Adrenal gland (tissue), 12 donors: ENCODE results near the gene PPP1R12C. TPM values are rescaled to one million over a fixed set of nuclear protein-coding genes. Genes with fewer than 3 reads are reported as not detected.

ENCODE experiments used
- DNase-seq, 7 donors: peaks; one replicate each; pipeline ENCODE4 v3.0.0-alpha.2; 2019 to 2020
- H3K27ac ChIP-seq, 5 donors: fragments of 200-600 bp; sonication (generic) in 4 of 5; 1 replicate in 3 of 5; 2 replicates in 2 of 5; pipeline versions ENCODE4 v1.5.1 to v1.8.0; 2016 to 2020; ENCODE audit warnings: mild to moderate bottlenecking in 1 of 5
- H3K27me3 ChIP-seq: fragments of 200-600 bp; 2 replicates; pipeline ENCODE4 v1.8.0; 2021
- H3K36me3 ChIP-seq, 2 donors: fragments of 200-600 bp; replicated peaks in 1 of 2; 1 replicate in 1 of 2; 2 replicates in 1 of 2; pipeline versions ENCODE4 v1.5.1 to v1.8.0; 2018 to 2022
- H3K4me1 ChIP-seq, 2 donors: fragments of 200-600 bp; replicated peaks in 1 of 2; 1 replicate in 1 of 2; 2 replicates in 1 of 2; pipeline versions ENCODE4 v1.5.1 to v1.8.0; 2018 to 2021
- H3K4me3 ChIP-seq, 4 donors: fragments of 200-600 bp; sonication (generic) in 3 of 4; one replicate each; pipeline ENCODE4 v1.5.1; 2016 to 2018
- H3K9me3 ChIP-seq, 3 donors: fragments of 200-600 bp; sonication (generic) in 1 of 3; replicated peaks in 1 of 3; 1 replicate in 2 of 3; 2 replicates in 1 of 3; pipeline versions ENCODE4 v1.5.1 to v1.8.0; 2016 to 2021
- CTCF ChIP-seq, 6 experiments: fragments of 450-650 bp in 4 of 6; fragments of 200-600 bp in 2 of 6; sonication (generic) in 1 of 6; IDR thresholded peaks; 1 replicate in 5 of 6; 2 replicates in 1 of 6; pipeline versions ENCODE4 v1.5.1 to v1.8.0; 2016 to 2021; ENCODE audit warnings: antibody characterized with exemption in 6 of 6, mild to moderate bottlenecking in 2 of 6, moderate library complexity in 1 of 6
- POLR2A ChIP-seq, 2 donors: fragments of 450-650 bp; IDR thresholded peaks; one replicate each; pipeline ENCODE4 v1.6.1; 2017; ENCODE audit warnings: antibody characterized with exemption in 2 of 2, mild to moderate bottlenecking in 2 of 2, moderate library complexity in 1 of 2
- WGBS, 4 donors: extraction: QIAGEN DNeasy Blood & Tissue Kit in 2 of 4; methylation state at CpG; one replicate each; pipeline versions ENCODE4 v1.1.5 to v1.1.7; 2013 to 2017; 5-methylcytosine and 5-hydroxymethylcytosine counted together
- intact Hi-C, 2 donors: fragments of 100-400 bp; cut with DNase I; formaldehyde crosslinking; loops; one replicate each; pipeline versions ENCODE4 v1.14.1 to v1.15.0; 2022 to 2023
- polyA plus RNA-seq, 3 donors: library from polyadenylated mRNA; stranded (reverse); fragments of 200-250 nt in 2 of 3; fragments of 350-450 nt in 1 of 3; fragmentation: Illumina TruSeq in 1 of 3; extraction: RNeasy Lipid Tissue Mini Kit (QIAGEN cat#74804) in 1 of 3; gene quantifications; one replicate each; pipeline ENCODE4 v1.2.3, GENCODE V29; 2013 to 2014
- total RNA-seq, 9 donors: library from RNA; depleted of rRNA in 4 of 9; stranded (reverse); fragments of >200 nt in 4 of 9; fragments of 120-200 nt in 1 of 9; fragmentation: NEBNext Ultra II Directional in 1 of 9; extraction: Animal tissue kit (Norgen Biotek cat#: 25700) in 1 of 9; gene quantifications; one replicate each; pipeline versions ENCODE4 v1.1.0 to v1.2.4, GENCODE V29; 2013 to 2023
- donor health status: healthy with polysubstance abuse.
- donor health status: Bipolar disorder and iron deficiency.
- donor health status: DM: yes; HTN: yes; CAD: no.
- donor health status: DM: no; HTN: no; CAD: no.
- donor health status: DM: no; HTN: no; CAD: no.
- donor health status: DM: yes; HTN: yes; CAD: no.

Gene PPP1R12C
- total and polyA plus RNA-seq, 12 donors, result 22.1 to 251 (median 76.2) TPM

- no peaks in the 10 kb centered on the region for H3K4me1 ChIP-seq
- no peak overlapping the region for H3K27ac ChIP-seq
- no peaks in the 10 kb centered on the region for H3K27me3 ChIP-seq
- no peak for TF ChIP-seq CTCF (IDR thresholded peaks at IDR 0.05)
- no peak for TF ChIP-seq POLR2A (IDR thresholded peaks at IDR 0.05)
- H3K9me3 ChIP-seq, result no peaks in the 10 kb centered on the region
- WGBS, 4 donors, result 89 to 95% (median 92%) methylated on average over 17 of the region's 17 CpGs
- DNase-seq, result no peak
- no peak overlapping the region for H3K4me3 ChIP-seq
- H3K36me3 ChIP-seq, result peaks cover 0 to 54% of the 10 kb centered on the region in 2 donors
- intact Hi-C loops, result no loop called here
These were observed 70.3 kb downstream of the PPP1R12C start for GRCh38 chr19:55046975-55047622.

- H3K27me3 ChIP-seq, result no peaks in the 10 kb centered on the region
- H3K4me1 ChIP-seq, result no peaks in the 10 kb centered on the region
- no peak overlapping the region for H3K27ac ChIP-seq
- no peak for TF ChIP-seq CTCF (IDR thresholded peaks at IDR 0.05)
- no peak for TF ChIP-seq POLR2A (IDR thresholded peaks at IDR 0.05)
- intact Hi-C loops, result no loop called here
- WGBS, 4 donors, result 96 to 97% (median 96%) methylated on average over 14 to 30 of the region's 30 CpGs
- no peaks in the 10 kb centered on the region for H3K9me3 ChIP-seq
- peaks cover 0 to 47% of the 10 kb centered on the region in 2 donors for H3K36me3 ChIP-seq
- DNase-seq, result no peak
- H3K4me3 ChIP-seq, result no peak overlapping the region
These were observed 72.4 kb downstream of the PPP1R12C start for GRCh38 chr19:55044771-55045716.

GRCh38 chr19:55044286-55044685, 73.2 kb downstream of the PPP1R12C start:
- no peak for DNase-seq

More at GRCh38 chr19:55044286-55044685, 73.2 kb downstream of the PPP1R12C start:
- Histone ChIP-seq H3K4me3 (no peak overlapping the region), H3K27me3 (no peaks in the 10 kb centered on the region), H3K36me3 (peaks cover 0 to 47% of the 10 kb centered on the region in 2 donors), H3K27ac (no peak overlapping the region), H3K4me1 (no peaks in the 10 kb centered on the region), H3K9me3 (no peaks in the 10 kb centered on the region)
- intact Hi-C loops, result no loop called here
- TF ChIP-seq POLR2A (IDR thresholded peaks at IDR 0.05) (no peak), CTCF (IDR thresholded peaks at IDR 0.05) (no peak)
- 91 to 96% (median 94%) methylated on average over 3 to 5 of the region's 5 CpGs for WGBS, 4 donors
